CD1c-positive myeloid dendritic cell (primary cell): ENCODE results near the gene DCTN1.

Source experiments
- DNase-seq: peaks from one replicate; pipeline ENCODE4 v3.0.0-alpha.2; 2016; ENCODE audit errors: extremely low spot score

DCTN1 gene

DNA sequence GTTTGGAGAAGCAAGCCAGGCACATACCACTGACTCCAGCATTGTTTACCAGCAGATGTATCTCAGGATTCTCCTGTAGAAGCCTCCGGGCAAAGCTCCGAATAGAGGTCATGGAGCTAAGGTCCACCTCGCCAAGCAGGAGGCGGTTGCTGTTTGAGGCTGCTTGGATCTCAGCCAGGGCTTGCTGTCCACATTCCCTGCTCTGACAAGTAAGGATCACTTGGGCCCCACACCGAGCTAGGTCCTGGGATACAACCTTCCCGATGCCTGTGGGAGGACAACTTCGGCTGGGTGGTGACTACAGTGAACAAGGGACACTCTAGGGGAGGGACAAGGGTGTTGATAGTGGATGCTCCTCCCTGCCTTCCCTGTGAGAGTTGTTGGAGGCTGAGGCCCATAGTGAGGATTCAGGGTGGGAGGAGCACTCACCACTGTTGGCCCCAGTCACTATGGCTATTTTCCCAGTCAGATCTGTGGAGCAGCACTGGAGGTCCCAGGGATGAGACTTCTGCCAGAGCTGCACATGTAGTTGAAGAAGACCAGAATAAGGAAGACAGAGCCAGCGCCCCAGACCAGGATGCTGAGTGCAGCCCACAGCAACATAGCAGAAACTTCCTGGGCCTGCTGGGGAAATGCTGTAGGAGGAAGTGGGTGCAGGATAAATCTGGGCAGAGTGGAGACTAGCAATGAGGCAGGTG, 33.0 kb upstream of the DCTN1 start:
- peak; percentile 10 for DNase-seq

DNA sequence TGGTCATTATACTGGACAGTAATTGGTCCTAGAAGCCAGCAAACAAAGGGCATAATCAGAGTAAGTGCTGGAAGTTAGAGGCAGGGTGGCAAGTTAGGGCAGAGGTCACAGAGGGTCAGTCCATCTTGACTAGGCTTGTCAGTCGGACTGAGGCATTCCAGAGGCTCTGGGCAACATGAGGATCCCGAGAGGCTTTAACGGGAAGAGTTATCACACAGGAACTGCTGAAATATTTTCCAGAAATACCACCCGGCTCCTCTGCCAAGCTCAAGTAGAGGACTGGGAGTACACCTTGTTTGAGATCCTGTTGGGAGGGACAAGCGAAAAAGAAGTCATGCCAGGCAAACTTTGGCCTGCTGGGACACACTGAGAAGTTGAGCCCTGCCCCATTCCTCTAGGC, 27.6 kb upstream of the DCTN1 start:
- DNase-seq: no peak

DNA sequence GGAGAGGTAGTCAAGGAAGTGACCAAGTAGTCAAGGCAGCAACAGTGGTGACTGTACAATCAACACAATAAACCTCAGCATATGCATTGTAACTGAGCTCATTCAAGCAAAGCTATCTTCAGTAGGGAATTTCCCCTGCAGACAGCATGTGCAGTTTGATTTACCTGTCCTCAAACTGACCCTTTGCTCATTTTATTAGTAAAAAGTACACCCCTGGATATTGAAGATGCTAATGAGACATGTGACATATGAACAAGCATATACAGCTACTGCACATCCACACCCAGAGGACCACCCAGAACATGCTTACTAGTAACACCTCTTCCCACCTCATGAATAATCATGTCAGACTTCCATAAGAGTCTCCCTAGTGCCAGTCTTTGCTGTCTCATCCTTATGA, 25.9 kb upstream of the DCTN1 start:
- no peak for DNase-seq

DNA sequence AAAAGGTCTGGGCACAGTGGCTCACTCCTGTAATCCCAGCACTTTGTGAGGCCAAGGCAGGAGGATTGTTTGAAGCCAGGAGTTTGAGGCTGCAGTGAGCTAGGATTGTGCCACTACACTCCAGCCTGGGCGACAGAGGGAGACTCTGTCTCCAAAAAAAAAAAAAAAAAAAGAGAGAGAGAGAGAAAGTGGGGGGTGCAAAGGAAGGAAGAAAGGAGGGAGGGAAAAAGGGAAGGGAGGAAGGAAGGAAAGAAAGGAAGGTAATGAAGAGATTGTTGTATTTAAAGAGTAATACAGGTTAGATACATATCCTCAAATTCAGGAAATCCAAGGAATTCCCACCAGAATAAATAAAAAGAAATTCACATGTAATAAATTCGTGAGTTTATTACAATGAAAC, 21.8 kb upstream of the DCTN1 start:
- no peak for DNase-seq

DNA sequence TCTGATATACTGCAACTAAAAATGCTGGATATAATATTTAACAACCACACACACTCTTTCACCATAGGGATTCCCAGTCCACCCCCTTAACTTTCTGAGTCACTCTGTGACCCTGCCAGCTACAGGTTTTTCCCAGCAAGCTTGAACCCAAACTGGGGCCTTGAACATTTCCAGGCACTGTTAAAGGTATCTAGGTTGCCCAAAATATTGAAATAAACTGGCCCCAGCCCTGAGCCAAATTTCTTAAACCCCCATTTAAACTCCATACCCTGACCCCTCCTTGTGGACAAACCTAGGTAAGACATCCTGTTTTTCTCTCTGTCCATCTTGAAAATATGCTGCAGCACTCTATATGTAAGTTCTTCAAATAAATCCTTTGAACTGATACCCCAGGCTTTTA, 19.7 kb upstream of the DCTN1 start:
- peak; percentile 43 for DNase-seq

DNA sequence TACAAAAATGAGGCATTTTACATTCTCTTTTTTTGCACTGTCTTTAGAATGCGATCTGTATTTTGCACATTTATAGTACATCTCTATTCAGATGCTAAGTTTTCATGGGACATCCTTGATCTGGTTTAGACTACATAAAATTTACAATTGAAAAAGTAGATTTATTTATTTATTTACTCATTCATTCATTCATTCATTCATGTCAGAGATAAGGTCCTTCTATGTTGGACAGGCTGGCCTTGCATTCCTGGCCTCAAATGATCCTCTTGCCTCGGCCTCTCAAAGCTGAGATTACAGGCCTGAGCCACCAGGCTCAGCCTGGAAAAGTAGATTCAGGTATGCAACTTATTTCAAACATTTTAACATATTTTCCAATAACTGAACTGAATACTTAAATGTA, 16.0 kb upstream of the DCTN1 start:
- DNase-seq: no peak

DNA sequence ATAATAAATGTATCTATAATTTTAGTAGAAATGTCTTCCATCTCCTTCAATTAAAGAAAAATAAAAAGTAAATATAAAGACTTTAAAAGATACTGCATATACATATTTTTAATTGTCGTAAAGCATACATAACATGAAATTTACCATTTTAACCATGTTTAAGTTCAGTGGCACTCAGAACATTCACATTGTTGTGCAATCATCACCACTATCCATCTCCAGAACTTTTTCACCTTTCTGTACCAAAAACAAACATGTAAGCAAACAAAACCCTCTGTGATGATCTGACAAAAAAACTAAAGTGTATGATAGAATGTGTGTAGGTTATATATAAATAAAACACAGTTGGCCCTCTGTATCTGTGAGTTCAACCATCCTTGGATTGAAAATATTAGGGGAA, 13.4 kb upstream of the DCTN1 start:
- DNase-seq: no peak

DNA sequence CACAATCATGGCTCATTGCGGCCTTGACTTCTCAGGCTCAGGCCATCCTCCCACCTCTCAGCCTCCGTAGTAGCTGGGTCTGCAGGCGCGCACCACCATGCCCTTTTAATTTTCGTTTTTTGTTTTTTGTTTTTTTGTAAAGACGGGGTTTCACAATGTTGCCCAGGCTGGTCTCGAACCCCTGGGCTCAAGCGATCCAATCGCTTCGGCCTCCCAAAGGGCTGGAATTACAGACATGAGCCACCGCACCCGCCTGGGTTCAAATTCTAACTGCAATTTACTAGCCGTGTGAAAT, 12.3 kb upstream of the DCTN1 start:
- DNase-seq: no peak

DNA sequence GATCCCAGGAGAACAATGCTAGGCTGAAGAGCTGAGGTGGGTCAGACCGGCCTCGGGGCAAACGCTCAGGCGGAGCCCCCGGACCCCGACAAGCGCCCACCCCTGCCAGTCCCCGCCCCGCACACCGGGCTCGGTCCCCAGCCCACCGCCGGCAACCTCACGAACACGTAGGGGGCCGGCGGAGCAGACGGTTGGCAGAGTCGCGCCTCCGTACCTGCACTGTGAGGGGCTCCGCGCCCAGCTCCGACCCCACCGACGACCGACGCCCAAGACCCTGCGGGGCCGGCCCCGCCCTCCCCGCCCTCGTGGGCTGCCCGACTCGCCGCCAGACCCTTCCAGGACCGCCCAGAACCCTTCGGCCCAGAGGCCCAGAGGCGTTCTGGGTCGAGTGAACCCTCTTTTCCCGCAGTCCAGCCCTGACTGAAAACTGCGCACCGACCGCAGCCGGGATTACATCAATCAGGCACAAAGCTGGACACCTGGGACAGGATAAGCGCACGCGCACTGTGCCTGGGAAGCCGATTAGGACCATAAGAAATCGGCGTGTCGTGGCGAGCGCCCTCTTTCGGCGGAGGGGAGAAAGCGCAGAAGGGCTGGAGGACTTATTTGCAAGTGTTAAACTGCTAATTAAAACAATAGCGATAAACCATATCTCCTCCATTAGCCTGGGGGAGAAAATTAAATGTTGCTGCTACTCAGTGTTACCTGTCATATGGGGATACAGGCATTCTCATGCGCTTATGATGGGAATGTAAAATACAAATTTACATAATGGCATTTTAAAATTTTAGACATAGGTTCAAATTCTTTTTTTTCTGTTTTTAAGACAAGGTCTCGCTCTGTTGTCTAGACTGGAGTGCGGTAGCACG, 11.7 kb upstream of the DCTN1 start:
- peak; percentile 98 for DNase-seq

DNA sequence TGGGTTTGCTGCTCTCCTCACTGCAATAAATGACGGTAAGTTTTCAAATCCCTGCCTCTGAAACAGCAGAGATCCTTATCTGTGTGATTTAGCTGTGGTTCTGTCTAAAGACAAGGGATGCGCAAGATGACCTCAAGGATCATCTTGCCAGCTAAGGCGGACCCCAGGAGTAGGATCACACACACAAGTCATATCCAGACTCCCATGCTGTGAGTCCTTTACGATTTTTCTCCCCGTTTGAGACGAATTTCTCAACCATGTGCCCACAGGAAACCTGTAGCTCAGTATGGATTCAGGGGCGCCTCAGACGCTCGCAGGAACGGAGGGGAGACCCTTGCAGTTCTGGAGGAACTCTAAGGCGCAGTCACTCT, 11.1 kb upstream of the DCTN1 start:
- DNase-seq: no peak

DNA sequence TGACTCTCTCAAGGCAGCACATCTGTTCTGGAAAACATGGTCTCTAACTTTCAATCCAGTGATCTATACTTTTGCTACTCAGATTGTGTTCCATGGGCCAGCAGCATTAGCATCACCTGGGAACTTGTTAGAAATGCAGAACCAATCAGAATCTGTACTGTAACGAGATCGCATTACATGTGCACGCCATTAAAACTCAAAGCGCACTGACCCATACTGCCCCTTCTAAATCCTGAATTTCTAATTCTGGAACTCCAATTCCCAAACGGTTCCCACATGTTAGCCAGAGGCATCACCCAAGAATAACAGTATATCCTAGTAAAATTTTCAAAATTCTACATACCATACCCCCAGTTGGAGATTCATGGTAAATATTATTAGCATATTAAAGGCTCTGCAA, 10.5 kb upstream of the DCTN1 start:
- DNase-seq: no peak

DNA sequence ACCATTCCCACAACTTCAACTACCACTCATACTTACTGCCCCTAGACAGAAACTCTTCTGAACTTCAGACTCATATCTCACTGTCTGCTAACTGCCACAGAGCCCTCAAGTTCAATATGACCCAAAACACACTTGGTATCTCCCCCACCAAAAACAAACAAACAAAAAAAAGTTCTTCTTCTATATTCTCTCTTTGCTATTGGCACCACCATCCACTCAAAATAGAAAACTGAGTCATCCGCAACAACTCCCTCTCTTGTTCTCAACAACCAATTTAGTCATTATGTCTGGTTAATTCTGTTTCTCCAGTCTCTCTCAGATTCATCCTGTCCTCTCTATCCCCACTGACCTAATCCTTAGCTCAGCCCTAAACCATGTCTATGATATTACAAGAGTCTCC, 7.2 kb upstream of the DCTN1 start:
- no peak for DNase-seq

DNA sequence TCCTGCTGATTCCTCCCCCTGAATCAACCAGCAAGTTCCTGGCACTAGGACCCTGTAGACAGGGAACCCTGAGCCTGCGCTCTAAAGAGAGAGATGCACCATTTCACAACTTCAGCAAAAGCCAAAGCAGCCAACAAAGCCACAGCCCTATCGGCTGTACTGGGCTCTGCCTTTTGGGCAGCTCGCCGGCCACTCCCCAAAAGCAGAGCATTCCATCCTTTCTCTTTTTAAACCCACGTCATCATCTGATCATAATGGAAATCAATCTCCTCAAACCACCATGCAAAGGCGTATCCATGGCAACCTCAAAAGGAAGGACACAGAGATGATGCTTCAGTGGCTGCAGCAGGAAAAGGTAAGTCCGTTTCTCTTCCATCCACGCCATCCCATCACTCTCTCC, 5.3 kb upstream of the DCTN1 start:
- no peak for DNase-seq

DNA sequence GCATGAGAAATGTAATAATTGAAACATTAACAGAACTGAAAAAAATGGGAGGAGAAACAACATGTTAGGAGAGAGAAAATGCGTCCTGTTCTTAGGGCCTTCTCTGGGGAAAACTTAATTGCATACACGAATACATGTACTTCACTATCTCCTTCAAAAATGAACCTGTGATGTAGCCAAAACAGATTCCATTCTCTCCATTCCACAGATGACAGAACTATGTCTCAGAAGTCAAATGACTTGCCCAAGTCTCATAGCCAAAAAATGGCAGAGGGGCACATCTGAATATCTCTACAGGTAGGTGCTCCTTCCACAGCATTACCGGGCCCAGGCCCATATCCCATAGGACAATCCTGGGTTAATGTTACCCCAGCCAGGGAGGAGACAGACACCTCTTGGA, 3.9 kb upstream of the DCTN1 start:
- no peak for DNase-seq

DNA sequence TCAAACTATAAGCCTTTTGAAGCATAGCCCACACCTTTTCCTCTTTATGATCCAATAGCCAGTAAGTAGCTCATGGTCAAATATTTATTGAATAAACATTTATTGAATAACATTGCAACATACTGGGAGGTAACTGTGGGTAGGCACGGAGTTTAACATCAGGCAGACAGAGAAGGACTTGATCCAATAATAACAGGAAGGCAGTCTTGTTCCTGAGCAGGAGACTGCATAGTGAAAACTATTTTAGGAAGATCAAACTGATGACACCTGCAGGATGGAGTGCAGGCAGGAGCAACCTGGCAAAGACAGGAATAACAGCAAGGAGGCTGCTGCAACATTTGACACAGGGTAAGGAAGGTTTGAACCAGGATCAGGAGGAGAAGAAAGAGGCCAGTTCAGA, 3.1 kb upstream of the DCTN1 start:
- DNase-seq: no peak

DNA sequence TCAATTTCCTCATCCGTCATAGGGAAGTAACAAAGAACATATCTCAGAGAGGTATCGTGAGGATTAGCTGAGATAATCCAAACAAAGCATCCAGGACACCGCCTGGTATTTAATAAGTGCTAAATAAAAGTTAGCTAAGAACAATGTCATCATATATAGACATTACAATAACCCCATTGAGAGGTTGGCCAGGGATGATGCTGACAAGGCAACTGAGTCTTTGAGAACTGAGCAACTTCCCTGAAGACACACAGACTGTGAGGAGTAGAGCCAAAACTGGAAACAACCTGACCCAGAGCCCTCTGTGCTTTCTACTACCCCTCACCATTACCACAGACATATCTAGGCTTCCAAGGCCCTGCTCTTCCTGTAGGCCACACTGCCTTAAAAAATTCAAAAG, 1.6 kb upstream of the DCTN1 start:
- DNase-seq: no peak

DNA sequence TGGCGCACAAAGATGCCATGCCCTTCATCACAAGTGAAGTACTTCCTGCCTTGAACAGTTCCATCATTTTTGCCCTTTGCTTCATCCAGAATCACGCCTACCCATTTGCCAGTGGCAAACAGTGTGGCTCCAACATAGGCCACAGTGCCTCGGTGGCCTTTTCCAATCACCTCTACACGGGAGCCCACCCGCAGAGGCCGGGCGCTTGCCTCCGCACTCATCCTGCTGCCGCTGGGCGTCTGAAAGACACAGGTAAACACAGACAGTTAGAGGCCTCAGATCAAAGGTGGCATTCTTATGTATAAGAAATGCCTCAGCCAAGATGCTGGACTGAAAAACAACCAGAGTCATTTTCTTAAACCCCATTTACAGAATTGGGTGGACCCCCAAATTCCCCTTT, 2.1 kb downstream of the DCTN1 start:
- no peak for DNase-seq

DNA sequence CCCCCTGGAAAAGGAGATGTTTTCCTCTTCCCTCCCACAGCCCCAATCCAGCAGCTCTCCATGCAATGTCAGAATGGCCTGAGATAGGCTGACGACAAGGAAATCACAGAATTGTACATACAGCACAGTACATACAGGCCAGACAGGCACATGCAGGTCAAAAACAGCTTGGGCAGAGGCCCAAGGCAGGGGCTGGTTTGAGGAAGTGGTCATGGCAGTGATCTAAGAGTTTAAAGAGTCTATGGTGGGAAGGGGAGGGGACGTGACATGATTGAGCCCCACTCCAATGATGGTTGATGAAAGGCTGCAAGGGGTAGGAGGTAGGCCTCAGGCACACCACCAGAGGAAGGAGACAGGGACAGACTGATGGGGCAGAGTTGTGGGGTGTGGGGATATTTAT, 4.3 kb downstream of the DCTN1 start:
- no peak for DNase-seq

DNA sequence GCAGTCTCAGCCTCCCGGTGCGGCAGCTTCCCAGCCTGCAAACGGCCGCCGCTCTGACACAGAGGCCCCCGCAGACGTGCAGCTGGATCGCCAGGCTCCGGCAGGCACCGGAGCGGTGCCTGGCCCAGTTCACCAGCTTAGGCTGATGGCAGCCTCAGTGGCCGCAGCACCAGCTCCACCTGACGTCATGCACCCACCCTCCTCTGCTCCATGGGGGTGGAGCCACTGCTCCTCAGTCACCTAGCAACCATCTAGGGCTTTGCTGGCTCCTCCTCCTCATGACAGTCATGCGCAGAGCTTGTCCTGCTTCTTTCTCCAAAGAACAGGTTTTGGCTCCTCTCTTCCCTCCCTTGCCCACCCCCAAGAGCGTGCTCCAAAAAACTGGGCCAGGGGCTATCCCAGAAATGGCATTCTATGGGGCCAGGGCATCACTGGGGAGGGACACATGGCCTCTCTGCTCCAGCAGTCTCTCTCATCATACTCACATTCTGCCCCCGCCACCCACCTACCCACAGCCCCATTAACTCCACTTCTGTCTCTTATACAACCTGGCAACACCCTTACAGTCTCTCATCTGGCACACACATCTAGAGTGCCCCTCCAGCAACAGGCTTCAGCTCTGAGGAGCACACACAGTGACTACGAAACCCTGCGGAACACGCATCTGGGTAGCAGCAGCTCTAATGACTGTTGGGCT, 5.5 kb downstream of the DCTN1 start:
- DNase-seq: no peak

DNA sequence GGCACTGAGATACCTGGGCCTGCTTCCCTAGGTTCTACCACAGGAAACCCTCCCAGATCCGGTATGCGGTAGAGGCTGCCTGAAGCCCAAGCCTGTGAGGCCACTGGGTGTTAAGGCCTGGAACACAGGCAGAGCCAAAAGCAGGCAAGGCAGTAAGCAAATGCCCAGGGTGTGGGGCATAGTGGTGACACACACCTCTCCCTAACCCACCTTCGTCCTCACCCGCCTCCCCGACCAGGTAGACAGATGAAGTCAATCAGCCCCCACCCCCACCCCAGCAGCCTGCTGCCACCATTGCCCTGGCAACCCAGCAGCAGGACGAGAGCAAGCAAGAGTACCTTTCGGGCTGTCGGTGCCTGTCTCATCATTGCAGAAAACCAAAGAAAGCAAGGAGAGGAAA, 6.1 kb downstream of the DCTN1 start:
- no peak for DNase-seq

DNA sequence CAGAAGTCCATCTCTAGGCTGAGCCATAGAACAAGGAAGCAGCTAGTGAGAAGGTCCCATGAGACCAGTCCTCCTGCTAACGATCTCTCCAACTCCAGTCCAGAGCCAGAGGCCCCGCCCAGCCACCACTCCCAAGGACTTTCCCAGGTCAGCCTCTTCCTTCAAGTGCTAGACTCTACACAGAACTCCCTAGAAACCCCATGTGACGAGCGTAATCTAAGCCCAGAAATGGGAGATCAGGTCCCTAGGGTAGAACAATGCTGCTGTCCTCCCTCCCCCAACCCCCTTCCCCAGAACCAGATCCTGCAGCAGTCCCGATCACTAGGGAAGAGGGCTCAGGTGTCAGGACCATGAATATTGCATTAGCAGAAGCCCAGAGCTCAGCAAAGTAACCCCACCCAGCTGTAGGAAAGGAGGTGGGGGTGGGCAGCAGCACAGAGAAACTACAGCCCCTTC, 6.9 kb downstream of the DCTN1 start:
- no peak for DNase-seq

DNA sequence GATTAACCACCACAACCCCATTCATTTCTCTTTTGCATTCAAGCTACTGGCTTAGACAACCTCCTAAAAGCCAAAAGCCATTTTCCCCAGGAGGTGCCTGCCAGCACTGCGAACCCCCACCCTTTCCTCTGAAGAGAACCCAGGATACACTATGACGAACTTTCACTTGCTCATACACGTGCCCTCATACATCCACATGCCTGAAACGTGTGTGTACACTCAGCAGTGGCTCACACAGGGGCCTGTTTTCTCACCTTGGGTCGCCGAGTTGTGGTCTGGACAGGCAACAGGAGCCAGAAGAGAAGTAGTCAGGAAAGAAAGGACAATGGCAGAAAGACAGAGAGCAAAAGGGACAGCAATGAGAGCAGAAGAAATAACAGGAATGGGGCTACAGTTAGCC, 7.4 kb downstream of the DCTN1 start:
- no peak for DNase-seq

DNA sequence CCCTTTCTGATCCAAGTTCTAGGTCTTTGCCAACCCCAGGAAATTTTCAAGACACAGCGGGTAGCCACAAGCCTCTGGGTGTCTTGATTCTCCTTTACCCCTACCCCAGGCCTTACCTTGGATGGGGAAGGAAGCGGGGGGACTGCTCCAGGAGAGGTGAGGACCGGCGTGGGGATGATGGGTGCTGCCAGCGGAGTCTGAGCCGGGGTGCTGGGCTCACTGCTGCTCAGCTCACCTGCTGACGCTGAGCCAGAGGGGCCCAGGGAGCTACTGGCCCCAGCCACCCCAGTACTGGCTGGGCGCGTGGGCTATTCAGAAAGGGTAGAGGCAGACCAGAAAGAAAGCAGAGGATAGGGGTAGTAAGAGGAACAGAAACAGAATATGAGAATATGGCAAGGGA, 8.7 kb downstream of the DCTN1 start:
- DNase-seq: no peak
